ENCODE data around the gene UBAC1.

DNA sequence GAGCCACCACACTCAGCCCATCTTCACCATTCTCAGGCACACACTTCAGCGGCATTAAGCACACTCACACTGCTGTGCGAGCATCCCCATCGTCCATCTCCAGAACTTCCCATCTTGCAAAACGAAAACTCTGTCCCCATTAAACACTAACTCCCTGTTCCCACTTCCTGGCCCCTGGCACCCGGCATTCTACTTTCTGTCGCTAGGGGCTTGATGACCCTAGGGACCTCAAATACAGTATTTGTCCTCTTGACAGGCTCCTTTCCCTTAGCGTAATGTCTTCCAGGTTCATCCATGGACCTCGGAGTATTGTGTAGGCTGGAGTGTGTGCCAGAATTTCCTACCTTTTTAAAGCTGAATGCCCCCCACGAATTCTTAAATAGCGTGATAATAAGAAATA is 14.7 kb upstream of the UBAC1 start:
- TF ChIP-seq, protein P1, sequence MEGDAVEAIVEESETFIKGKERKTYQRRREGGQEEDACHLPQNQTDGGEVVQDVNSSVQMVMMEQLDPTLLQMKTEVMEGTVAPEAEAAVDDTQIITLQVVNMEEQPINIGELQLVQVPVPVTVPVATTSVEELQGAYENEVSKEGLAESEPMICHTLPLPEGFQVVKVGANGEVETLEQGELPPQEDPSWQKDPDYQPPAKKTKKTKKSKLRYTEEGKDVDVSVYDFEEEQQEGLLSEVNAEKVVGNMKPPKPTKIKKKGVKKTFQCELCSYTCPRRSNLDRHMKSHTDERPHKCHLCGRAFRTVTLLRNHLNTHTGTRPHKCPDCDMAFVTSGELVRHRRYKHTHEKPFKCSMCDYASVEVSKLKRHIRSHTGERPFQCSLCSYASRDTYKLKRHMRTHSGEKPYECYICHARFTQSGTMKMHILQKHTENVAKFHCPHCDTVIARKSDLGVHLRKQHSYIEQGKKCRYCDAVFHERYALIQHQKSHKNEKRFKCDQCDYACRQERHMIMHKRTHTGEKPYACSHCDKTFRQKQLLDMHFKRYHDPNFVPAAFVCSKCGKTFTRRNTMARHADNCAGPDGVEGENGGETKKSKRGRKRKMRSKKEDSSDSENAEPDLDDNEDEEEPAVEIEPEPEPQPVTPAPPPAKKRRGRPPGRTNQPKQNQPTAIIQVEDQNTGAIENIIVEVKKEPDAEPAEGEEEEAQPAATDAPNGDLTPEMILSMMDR (IDR thresholded peaks at IDR 0.05 in 4 of 5, conservative IDR thresholded peaks at IDR 0.05 in 1 of 5), result no peak
- no peak for TF ChIP-seq POLR2A (IDR thresholded peaks at IDR 0.05)

All from gastrocnemius medialis (tissue), 4 donors.